NCI-H1092 (cell line): ENCODE data around the gene RBM47.
"Not testable (repeated sequence)": the region's sequence is repeated elsewhere in the genome, so short reads cannot be mapped to it uniquely, and the experiment has no call there.

Experiments used
- DNase-seq: peaks from one replicate; lab custom pipeline; 2025; lab: John Stamatoyannopoulos, UW

The RBM47 gene

DNA sequence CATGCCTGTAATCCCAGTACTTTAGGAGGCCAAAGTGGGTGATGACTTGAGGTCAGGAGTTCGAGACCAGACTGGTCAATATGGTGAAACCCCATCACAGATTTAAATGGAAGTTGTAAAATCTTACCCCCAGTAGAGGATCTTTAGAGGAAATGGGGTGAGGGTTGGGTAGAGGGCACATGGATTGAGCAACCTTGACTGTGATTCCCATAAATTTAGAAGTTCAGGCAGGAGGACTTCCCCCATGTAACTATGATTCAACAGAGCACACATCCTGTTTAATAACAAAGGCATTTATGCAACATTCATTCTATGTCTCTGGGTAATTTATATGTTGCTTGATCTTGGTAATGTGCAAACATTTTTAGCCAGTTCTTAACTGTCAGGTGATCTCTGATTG is 143.1 kb downstream of the RBM47 start:
- no peak for DNase-seq

DNA sequence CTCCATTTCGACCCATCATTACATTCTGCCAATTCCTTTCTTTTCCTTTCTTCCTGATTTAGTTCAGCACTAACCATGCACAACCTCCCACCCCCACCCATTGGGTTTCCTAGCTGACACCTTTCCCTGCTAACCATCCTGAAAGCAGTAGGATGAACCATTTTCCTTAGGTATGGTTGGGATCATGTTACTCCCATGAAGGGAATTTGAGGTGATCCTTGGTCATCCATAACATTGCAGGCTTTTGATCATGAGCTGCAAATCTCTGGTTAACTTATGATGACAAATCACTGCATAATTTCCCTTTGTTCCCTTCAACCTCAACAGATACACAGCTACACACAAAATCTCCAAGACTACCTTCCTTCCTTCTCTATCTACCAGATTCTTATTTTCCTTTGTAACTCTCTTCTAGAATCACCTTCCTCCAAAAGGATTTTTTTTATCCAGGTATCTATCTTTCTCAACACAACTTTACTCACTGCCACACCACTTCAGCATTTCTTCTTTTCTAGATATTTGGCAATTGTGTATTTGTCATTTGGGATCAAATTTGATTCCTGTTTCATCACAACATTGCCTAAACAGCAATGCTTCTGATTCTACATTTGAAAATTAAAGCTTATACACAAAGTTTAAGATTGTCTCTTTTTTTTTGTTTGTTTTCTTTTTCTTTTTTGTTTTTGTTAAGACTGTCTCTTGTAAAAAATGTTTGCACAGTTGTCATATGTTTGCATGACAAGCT is 145.1 kb downstream of the RBM47 start:
- DNase-seq, result no peak

DNA sequence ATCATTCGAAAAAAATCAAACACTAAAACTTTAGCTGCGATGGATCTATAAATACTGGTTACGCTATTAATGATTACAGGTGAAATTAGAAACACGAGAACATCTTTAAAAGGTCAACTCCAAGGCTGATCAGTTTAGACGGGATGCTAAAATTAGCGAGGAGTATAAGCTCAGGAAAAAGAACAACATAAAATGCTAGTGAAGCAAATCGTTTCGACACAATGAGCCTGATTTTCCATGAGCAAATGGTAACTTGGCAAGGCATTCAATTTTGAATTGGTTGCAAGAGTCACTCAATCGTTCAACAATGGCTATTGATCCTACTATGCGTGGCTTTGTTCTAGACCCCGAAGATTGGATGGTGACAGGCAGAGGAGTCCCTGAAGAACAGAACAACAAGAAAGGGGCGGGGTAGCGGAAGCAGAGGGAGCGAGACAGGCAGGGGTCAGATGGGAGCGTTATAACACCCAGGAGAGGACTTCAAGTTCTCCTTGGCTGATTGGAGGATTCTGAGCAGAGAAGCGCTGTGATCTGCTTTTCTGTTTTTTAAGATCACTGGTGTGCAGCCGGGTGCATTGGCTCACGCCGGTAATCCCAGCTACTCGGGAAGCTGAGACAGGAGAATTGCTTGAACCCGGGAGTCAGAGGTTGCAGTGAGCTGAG is 146.5 kb downstream of the RBM47 start:
- DNase-seq, result no peak

- DNase-seq, result no peak
Measured at GRCh38 chr4:40481977-40482376, 147.7 kb downstream of the RBM47 start.

DNA sequence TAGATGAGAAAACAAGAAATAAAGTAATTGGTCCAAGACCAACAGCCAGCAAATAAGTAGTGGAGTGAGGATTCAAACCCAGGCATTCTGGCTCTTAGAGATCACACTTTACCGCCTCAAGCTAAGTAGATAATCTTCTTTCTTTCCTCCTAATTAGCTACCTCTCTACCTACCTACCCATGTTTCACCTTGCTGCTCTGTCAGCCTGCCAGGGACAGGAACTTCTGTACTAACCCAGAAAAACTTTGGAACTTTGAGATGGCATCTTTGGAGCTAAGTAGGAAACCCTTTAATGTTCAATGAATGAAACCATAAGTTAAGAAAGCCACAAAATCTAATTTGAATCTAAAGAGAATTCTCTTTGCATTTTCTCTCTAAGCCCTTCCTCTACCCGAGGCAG is 149.4 kb downstream of the RBM47 start:
- DNase-seq, result no peak

- no peak for DNase-seq
Measured at GRCh38 chr4:40479378-40479777, 150.3 kb downstream of the RBM47 start.

DNA sequence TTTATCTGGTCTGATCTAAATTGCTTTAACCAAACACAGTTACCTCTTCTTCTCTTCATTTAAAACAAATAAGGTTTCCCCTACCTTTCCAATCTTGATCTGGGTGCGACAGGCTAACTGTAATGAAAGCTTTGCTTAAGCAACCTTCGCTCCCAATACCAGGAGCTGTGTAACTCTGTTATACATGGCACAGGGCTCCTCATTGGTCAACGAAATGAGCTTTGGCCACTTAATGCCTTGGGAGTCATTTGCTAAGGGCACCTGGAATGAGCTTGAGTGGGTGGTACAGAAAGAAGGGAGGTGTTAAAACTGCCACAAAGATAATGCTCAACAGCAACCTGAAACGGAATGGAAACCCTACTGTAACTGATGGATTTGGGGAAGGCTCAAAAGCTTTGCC is 154.1 kb downstream of the RBM47 start:
- peak; percentile 87 for DNase-seq

- no peak for DNase-seq
Measured at GRCh38 chr4:40473578-40474388, 155.9 kb downstream of the RBM47 start.

DNA sequence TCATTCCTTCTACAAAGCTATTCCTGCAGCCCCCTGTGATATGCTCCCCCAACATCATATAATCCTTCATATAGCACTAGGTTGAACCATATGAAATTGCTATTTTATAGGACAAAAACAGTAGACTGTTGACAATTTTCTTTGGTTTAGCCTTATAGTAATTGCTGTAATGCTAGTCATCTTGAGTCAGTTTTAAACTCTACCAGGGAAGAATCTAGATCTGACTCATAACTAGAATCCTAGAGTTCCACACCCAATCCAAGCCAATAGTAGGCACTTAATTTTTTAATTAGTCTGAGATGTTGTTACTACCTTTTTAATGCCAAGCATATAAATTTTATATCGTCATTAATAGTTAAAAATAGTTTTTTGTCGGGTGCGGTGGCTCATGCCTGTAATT is 157.7 kb downstream of the RBM47 start:
- DNase-seq, result no peak

DNA sequence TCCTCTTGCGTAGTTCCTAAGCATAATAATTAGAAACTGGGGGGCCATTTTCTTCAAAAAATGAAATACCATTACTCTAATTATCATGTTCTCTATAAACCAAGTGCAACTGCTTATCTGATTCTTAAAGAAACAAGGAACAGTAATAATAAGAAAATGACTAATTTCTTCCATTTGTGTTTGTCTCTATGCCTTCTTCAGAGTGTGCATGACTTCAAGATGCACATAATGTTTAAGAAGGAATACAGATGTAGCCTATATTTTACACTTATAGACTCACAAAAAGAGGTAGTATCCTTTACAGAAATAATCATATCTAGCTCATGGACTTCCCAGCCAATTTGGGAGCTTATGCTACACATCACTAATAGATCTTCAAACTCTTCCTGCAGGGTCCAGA is 162.9 kb downstream of the RBM47 start:
- DNase-seq, result no peak

DNA sequence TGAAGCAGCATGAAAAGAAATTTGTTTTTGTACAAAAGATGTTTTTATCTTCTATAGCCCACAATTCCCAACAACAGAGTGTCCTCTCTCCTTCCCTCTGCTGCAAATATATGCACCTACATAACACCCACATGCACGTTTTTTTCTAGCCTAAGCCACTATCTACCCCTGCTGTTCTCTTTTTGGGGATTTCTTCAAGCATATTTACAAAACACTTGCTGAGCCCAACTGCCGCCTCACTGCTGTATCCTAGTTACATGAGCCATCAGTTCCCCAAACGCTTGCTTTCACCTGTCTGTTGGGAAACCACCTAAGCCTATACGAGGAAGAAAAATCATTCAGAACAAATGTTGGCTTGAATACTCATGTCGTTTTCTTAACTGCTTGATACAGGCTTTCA is 167.3 kb downstream of the RBM47 start:
- peak; percentile 39 for DNase-seq

DNA sequence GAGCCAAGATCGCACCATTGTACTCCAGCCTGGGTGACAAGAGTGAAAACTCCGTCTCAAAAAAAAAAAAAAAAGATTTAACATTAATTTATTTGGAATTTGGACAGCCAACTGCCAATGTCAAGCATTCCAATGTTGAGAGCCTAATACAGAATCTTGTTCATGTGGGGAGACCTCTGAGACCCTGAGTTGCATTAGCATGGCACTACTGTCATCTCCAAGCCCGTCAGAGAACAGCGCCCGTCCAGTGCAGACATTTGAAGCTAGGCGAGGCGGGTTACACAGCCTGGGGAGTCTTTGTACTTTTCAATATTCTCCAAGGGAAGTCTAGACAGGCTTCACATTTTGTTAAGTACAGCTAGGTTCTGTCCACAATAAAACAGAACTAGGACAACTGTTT is 167.8 kb downstream of the RBM47 start:
- DNase-seq, result no peak

- no peak for DNase-seq
Measured at GRCh38 chr4:40461062-40461461, 168.6 kb downstream of the RBM47 start.

DNA sequence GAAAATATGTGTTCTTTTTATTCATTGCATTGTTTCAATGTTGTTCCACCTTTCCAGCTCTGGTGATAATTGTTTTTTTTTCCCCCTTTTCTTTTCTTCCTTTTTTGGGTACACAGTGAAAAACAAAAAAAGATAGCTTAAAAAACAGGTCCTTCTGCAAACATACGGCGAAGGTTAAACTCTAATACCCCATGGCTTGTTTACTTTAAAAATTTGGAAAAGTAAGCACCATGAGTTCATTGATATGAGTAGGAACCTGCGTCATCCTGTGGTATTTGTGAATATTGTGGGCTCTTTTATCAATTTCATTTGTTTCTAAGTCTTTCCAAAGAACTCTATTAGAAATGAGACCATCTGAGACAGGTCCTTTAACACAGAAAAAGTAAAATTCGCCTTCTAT is 171.0 kb downstream of the RBM47 start:
- DNase-seq, result no peak

- DNase-seq, result no peak
Measured at GRCh38 chr4:40458109-40458508, 171.6 kb downstream of the RBM47 start.

DNA sequence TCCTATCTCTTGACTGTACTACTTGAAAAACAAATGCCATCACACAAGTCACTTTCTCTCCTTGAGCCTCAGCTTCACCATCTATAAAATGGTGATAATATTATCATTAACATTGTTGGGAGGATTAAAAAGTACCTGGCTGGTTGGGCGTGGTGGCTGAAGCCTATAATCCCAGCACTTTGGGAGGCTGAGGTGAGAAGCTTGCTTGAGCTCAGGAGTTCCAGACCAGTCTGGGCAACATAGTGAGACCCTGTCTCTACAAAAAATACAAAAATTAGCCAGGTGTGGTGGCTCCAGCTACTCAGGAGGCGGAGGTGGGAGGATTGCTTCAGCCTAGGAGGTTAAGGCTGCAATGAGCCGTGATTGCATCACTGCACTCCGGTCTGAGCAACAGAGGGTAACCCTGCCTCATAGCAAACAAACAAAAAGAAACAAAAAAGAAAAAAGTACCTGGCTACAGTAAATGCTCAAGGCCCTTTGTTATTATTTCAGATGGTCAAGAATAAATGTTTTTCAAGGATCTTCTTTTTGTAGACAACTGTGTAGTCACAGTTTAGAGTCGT is 174.2 kb downstream of the RBM47 start:
- no peak for DNase-seq

GRCh38 chr4:40454816-40455215 is 174.8 kb downstream of the RBM47 start:
- no peak for DNase-seq

- no peak for DNase-seq
Measured at GRCh38 chr4:40453912-40454311, 175.8 kb downstream of the RBM47 start.

- DNase-seq, result no peak
Measured at GRCh38 chr4:40448875-40449274, 180.8 kb downstream of the RBM47 start.

DNA sequence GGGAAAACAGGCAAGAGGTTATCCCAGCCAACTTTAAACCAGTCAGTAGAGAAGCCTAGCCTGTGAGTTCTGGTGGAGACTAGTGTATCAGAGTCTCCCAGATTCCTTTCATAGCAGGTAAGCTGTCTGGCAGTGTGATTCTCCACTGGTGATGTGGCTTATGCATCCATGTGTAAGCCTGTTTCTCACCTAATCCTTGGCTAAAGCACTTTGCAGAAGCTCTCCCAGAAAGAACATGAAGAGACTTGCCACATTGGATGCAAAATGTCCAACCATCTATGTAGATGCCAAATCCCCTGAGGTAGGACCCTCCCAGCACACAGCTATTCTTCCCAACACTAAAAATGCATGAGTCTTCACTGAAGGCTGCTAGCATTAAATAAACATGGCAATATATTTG is 182.8 kb downstream of the RBM47 start:
- no peak for DNase-seq

DNA sequence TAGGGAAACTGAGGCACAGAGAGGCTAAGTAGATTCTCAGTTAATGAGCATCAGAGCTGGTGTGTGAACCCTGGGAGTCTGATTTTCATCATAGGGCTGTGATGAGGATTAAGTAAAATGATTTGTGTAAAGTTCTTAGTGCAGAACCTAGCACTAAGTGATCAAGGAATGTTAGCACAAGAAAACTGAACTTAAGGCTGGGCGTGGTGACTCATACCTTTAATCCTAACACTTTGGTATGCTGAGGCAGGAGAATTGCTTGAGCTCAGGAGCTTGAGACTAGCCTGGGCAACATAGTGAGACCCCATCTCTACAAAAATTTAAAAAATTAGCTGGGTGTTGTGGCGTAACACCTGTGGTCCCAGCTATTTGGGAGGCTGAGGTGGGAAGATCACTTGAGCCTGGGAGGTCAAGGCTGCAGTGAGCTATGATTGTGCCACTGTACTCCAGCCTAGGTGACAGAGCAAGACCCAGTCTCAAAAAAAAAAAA is 183.4 kb downstream of the RBM47 start:
- DNase-seq, result not testable (repeated sequence)

- DNase-seq, result no peak
Measured at GRCh38 chr4:40445671-40446070, 184.0 kb downstream of the RBM47 start.

DNA sequence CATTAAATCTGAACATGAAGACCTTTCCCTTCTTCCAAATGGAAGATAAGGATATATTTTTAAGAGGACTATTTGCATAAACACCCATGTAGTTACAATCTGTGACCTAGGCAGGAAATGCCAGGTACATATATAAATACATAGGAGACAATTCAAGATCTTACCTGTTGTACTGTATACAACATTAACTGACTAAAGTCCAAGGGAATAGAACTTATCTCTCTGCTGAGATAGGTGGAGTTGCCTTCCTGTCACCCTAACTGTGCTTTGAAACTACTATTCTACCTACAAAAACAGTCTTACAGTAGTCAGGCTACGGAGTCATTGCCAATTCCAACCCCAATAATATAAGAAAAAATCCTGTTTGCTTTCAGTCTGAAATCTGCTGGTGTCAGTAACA is 188.2 kb downstream of the RBM47 start:
- no peak for DNase-seq
